BJ (cell line): ENCODE results near the gene TCF4. TPM values are rescaled to one million over a fixed set of nuclear protein-coding genes. Genes with fewer than 3 reads are reported as not detected.

Source experiments
- CTCF ChIA-PET: fragments of 350-600 bp; formaldehyde crosslinking; extraction: SDS; loops from one replicate; lab custom pipeline; 2021; ENCODE audit warnings: antibody characterized with exemption, inconsistent platforms; lab: Yijun Ruan, JAX
- POLR2A ChIA-PET: fragments of 300-600 bp; sonication (Branson Sonifier 250); formaldehyde crosslinking; extraction: SDS; loops from one replicate; lab custom pipeline; 2021; ENCODE audit warnings: antibody characterized with exemption; lab: Charles Lee
- DNase-seq: peaks from one replicate; pipeline ENCODE4 v3.0.0-alpha.2; 2011; ENCODE audit warnings: low read depth
- H3K27me3 ChIP-seq: 2 replicates; pipeline ENCODE4 v1.6.0; 2011; ENCODE audit warnings: low read length; ENCODE audit not compliant: control insufficient read depth, insufficient read depth
- H3K36me3 ChIP-seq: 2 replicates; pipeline ENCODE4 v1.5.1; 2011; ENCODE audit warnings: low read length; ENCODE audit not compliant: control insufficient read depth, insufficient read depth
- H3K4me3 ChIP-seq: 2 replicates; pipeline ENCODE4 v1.5.1; 2011; ENCODE audit warnings: low read depth, mild to moderate bottlenecking, control low read depth, low read length
- CTCF ChIP-seq: IDR thresholded peaks from 2 replicates; pipeline ENCODE4 v1.5.1; 2011; ENCODE audit warnings: low read depth, mild to moderate bottlenecking, control low read depth, inconsistent platforms, low read length, moderate library complexity; ENCODE audit not compliant: insufficient read depth
- polyA plus RNA-seq: library from polyadenylated mRNA; depleted of rRNA; stranded (reverse); fragments of >200 nt; gene quantifications from 2 replicates; pipeline ENCODE4 v1.2.3, GENCODE V29; 2011

The TCF4 gene
- polyA plus RNA-seq, 1 experiment, result 65.8 TPM

- DNase-seq, result no peak
- no peak for TF ChIP-seq CTCF
- Histone ChIP-seq H3K4me3 (no peak overlapping the region), H3K27me3 (no peaks in the 10 kb centered on the region; the same call in none of the 2 replicates), H3K36me3 (no peaks in the 10 kb centered on the region)
- ChIA-PET POLR2A (no interaction called here), CTCF (interaction anchor here (0.5 to 1.4 kb wide), 2 partner anchors 18 to 43 kb away, joined by 3 read pairs; no protein-coding TSS in a partner anchor)
Observed at GRCh38 chr18:55213586-55213985, 374.4 kb downstream of the TCF4 start.

- no peaks in the 10 kb centered on the region for H3K27me3 ChIP-seq
- H3K4me3 ChIP-seq, result no peak overlapping the region
- POLR2A ChIA-PET, result no interaction called here
- no peaks in the 10 kb centered on the region for H3K36me3 ChIP-seq
- CTCF ChIA-PET, result no interaction called here
- TF ChIP-seq CTCF, result no peak
- DNase-seq, result no peak
Observed at GRCh38 chr18:55206927-55207326, 381.1 kb downstream of the TCF4 start.

- DNase-seq, result no peak
- Histone ChIP-seq H3K36me3 (no peaks in the 10 kb centered on the region), H3K4me3 (no peak overlapping the region), H3K27me3 (no peaks in the 10 kb centered on the region)
- no peak for TF ChIP-seq CTCF
- ChIA-PET POLR2A (no interaction called here), CTCF (no interaction called here)
Observed at GRCh38 chr18:55202232-55202917, 385.6 kb downstream of the TCF4 start.

- no peak overlapping the region for H3K4me3 ChIP-seq
- TF ChIP-seq CTCF, result no peak
- ChIA-PET POLR2A (no interaction called here), CTCF (no interaction called here)
- no peaks in the 10 kb centered on the region; the same call in 1 of the 2 replicates for H3K27me3 ChIP-seq
- DNase-seq, result no peak
- no peaks in the 10 kb centered on the region for H3K36me3 ChIP-seq
Observed at GRCh38 chr18:55199291-55199963, 388.6 kb downstream of the TCF4 start.

- H3K36me3 ChIP-seq, result no peaks in the 10 kb centered on the region
- ChIA-PET POLR2A (no interaction called here), CTCF (interaction anchor here (0.7 to 1.7 kb wide), 3 partner anchors 11 to 18 kb away, joined by 3 to 6 read pairs (median 3); no protein-coding TSS in a partner anchor)
- H3K4me3 ChIP-seq, result no peak overlapping the region
- no peak for DNase-seq
- TF ChIP-seq CTCF, result no peak
- H3K27me3 ChIP-seq, result no peaks in the 10 kb centered on the region; the same call in 1 of the 2 replicates
Observed at GRCh38 chr18:55195863-55196262, 392.1 kb downstream of the TCF4 start.
